ENCODE data around the gene MCM3AP.

The MCM3AP gene

DNA sequence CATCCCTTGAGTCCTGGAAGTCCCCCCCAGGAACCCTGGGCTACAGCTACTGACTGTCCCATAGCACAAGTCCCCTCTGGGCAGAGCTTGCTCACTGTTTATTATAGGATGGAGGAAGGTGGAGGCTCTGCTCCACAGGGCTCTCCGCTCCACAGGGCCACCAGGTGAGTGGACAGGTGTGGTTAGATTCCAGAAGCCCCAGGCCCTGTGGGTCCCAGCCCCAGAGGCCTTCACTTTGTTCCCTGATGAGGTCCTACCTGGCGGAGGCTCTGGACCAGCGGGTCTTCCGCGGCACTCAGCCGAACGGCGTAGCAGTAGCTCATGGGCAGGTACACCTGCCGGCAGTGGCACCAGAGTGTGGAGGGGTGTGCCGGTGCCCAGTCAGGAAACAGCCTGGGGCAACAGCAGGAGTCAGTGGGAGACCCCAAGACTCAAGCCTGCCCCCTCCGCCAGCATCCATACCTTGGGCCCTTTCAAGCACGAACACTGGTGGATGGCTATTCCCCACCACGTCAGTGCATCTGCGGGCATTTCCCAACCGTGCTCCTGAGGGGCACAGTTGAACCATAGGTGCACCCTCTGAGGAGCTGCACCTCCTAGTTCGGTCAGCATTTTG lies 69.2 kb downstream of the MCM3AP start:
- no peak overlapping the region for H3K4me3 ChIP-seq (ENCODE audit: low read depth, low read length)
- DNase-seq (ENCODE audit: low read depth, low spot score), result no peak
- in situ Hi-C loops (cut with HindIII; ENCODE audit: low sequenced_read_pairs), result no loop called here
- no peak for TF ChIP-seq CTCF (IDR thresholded peaks at IDR 0.05; ENCODE audit: low read depth, low read length)

DNA sequence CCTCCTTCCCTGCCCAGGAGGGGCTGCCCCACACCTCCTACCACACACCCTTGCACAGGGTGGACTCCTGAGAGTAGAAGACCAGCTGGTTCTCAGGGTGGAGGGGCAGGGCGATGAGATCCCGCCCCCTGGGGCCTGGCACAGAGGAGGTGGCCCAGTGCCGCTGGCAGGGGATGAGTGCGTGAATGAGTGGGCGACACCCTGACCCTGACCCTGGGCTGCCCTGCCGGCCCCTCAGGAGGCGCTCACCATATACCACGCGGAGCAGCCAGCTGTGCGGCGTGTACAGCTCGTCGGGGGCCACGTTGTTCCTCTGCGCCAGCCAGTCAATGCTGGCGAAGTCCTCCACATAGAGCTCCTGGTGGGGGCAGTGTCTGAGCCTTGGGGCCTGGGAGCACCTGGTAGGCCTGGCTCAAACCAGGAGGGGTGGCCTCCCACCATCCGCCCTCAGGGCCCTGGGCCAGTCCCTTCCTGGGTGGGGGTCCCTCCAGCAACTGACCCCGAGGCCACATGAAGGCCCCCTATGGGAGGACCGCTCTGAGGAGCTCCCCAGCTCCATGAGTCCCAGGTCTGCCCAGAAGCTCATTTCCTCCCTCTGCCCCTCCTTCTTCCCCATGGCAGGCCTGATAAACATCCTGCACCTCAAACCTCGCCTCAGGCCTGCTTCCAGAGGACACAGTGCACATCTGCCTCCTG lies 69.8 kb downstream of the MCM3AP start:
- no peak overlapping the region for H3K4me3 ChIP-seq (ENCODE audit: low read depth, low read length)
- in situ Hi-C loops (cut with HindIII; ENCODE audit: low sequenced_read_pairs), result no loop called here
- no peak for TF ChIP-seq CTCF (IDR thresholded peaks at IDR 0.05; ENCODE audit: low read depth, low read length)
- DNase-seq (ENCODE audit: low read depth, low spot score), result no peak

- H3K4me3 ChIP-seq (ENCODE audit: low read depth, low read length), result no peak overlapping the region
- in situ Hi-C loops (cut with HindIII; ENCODE audit: low sequenced_read_pairs), result no loop called here
- no peak for TF ChIP-seq CTCF (IDR thresholded peaks at IDR 0.05; ENCODE audit: low read depth, low read length)
- no peak for DNase-seq (ENCODE audit: low read depth, low spot score)
Observed at GRCh38 chr21:46214478-46215340, 70.7 kb downstream of the MCM3AP start.

- in situ Hi-C loops (cut with HindIII; ENCODE audit: low sequenced_read_pairs), result no loop called here
- TF ChIP-seq CTCF (IDR thresholded peaks at IDR 0.05; ENCODE audit: low read depth, low read length), result no peak
- no peak for DNase-seq (ENCODE audit: low read depth, low spot score)
- no peak overlapping the region for H3K4me3 ChIP-seq (ENCODE audit: low read depth, low read length)
Observed at GRCh38 chr21:46213620-46214286, 71.7 kb downstream of the MCM3AP start.

- no peak for DNase-seq (ENCODE audit: low read depth, low spot score)
- no peak overlapping the region for H3K4me3 ChIP-seq (ENCODE audit: low read depth, low read length)
- TF ChIP-seq CTCF (IDR thresholded peaks at IDR 0.05; ENCODE audit: low read depth, low read length), result no peak
- in situ Hi-C loops (cut with HindIII; ENCODE audit: low sequenced_read_pairs), result no loop called here
Observed at GRCh38 chr21:46212721-46213484, 72.5 kb downstream of the MCM3AP start.

All from astrocyte of the spinal cord (primary cell).